HepG2 (cell line): ENCODE data around the gene RNF123. TPM values are rescaled to one million over a fixed set of nuclear protein-coding genes. Genes with fewer than 3 reads are reported as not detected.
A peak's percentile ranks its signal among the peaks of the same experiment; 100 is the strongest.

Experiments
- ASH2L ChIP-seq: fragments of 300-600, 200-600 bp; sonication (generic); IDR thresholded peaks from 2 replicates; pipeline ENCODE4 v1.7.0; 2017; ENCODE audit warnings: low read depth, mild to moderate bottlenecking, moderate library complexity, mixed read lengths, low read length; ENCODE audit not compliant: insufficient read length
- GTF3A ChIP-seq: sonication (generic); formaldehyde crosslinking; conservative IDR thresholded peaks from 2 replicates; pipeline ENCODE4 v1.4.0; 2020; ENCODE audit warnings: mild to moderate bottlenecking, missing genetic modification reagents
- HNRNPL ChIP-seq: fragments of 200-400 bp; formaldehyde crosslinking; IDR thresholded peaks from 2 replicates; pipeline ENCODE4 v1.6.1; 2017; ENCODE audit warnings: mild to moderate bottlenecking, low read depth, low read length
- HOXA5 ChIP-seq: sonication (generic); formaldehyde crosslinking; IDR thresholded peaks from 2 replicates; pipeline ENCODE4 v1.4.0; 2020; ENCODE audit warnings: missing genetic modification reagents
- NR2C2 ChIP-seq: sonication (generic); formaldehyde crosslinking; IDR thresholded peaks from 2 replicates; pipeline ENCODE4 v1.4.0; 2020; ENCODE audit warnings: missing genetic modification reagents, mild to moderate bottlenecking, moderate library complexity, borderline replicate concordance
- POLR2A ChIP-seq, 2 experiments: IDR thresholded peaks; 2 replicates each; pipeline ENCODE4 v1.6.1; 2011; ENCODE audit warnings: low read depth in 2 of 2, low read length in 2 of 2, mild to moderate bottlenecking in 1 of 2, moderate library complexity in 1 of 2; ENCODE audit not compliant: insufficient read depth in 1 of 2
- ZBTB4 ChIP-seq: sonication (generic); formaldehyde crosslinking; IDR thresholded peaks from 2 replicates; pipeline ENCODE4 v1.4.0; 2020; ENCODE audit warnings: missing genetic modification reagents, mild to moderate bottlenecking, borderline replicate concordance
- ZNF24 ChIP-seq: fragments of 450-650 bp; IDR thresholded peaks from 2 replicates; pipeline ENCODE4 v1.6.1; 2017; ENCODE audit warnings: antibody characterized with exemption, mild to moderate bottlenecking
- ZNF329 ChIP-seq: sonication (generic); formaldehyde crosslinking; IDR thresholded peaks from 2 replicates; pipeline ENCODE4 v1.9.0; 2021; ENCODE audit warnings: low read depth, mild to moderate bottlenecking, missing genetic modification reagents
- ZNF33B ChIP-seq: sonication (generic); formaldehyde crosslinking; IDR thresholded peaks from 2 replicates; pipeline ENCODE4 v1.5.1; 2020; ENCODE audit warnings: mild to moderate bottlenecking, missing genetic modification reagents
- ZNF709 ChIP-seq: sonication (generic); formaldehyde crosslinking; IDR thresholded peaks from 2 replicates; pipeline ENCODE4 v1.5.0; 2020; ENCODE audit warnings: mild to moderate bottlenecking, missing genetic modification reagents
- ZNF883 ChIP-seq: sonication (generic); formaldehyde crosslinking; IDR thresholded peaks from 2 replicates; pipeline ENCODE4 v1.5.1; 2020; ENCODE audit warnings: mild to moderate bottlenecking, missing genetic modification reagents; ENCODE audit errors: not compliant biosample characterization
- polyA plus RNA-seq, 8 experiments: library from polyadenylated mRNA; depleted of rRNA in 3 of 8; stranded (reverse) in 7 of 8; unstranded in 1 of 8; fragments of >200 nt; fragmentation: Illumina TruSeq in 4 of 8; extraction: Trizol in 4 of 8; gene quantifications; 2 replicates each; pipeline versions ENCODE4 v1.2.1 to v1.2.3, GENCODE V29; 2011 to 2016; ENCODE audit warnings: low read depth in 4 of 8, missing spikeins in 1 of 8, mixed read lengths in 1 of 8; ENCODE audit not compliant: insufficient read depth in 1 of 8
- total RNA-seq, 5 experiments: library from RNA; depleted of rRNA; stranded (reverse); fragments of >200 nt; fragmentation: Illumina TruSeq; extraction: Trizol; gene quantifications; 2 replicates each; pipeline ENCODE4 v1.2.3, GENCODE V29; 2016; ENCODE audit warnings: low read depth in 1 of 5
- TF ChIP-seq, protein P1 (sequence below): sonication (generic); formaldehyde crosslinking; IDR thresholded peaks from 2 replicates; pipeline ENCODE4 v1.9.0; 2021; ENCODE audit warnings: mild to moderate bottlenecking, missing genetic modification reagents
- TF ChIP-seq, protein P2 (sequence below): sonication (generic); formaldehyde crosslinking; IDR thresholded peaks from 2 replicates; pipeline ENCODE4 v1.4.0; 2020; ENCODE audit warnings: missing genetic modification reagents

Gene RNF123
- total and polyA plus RNA-seq, 2 of the 13 experiments (the other 11 are each of a cell fraction or from before 2014, with no cell fraction given) = 29.9 to 82.2 TPM

DNA sequence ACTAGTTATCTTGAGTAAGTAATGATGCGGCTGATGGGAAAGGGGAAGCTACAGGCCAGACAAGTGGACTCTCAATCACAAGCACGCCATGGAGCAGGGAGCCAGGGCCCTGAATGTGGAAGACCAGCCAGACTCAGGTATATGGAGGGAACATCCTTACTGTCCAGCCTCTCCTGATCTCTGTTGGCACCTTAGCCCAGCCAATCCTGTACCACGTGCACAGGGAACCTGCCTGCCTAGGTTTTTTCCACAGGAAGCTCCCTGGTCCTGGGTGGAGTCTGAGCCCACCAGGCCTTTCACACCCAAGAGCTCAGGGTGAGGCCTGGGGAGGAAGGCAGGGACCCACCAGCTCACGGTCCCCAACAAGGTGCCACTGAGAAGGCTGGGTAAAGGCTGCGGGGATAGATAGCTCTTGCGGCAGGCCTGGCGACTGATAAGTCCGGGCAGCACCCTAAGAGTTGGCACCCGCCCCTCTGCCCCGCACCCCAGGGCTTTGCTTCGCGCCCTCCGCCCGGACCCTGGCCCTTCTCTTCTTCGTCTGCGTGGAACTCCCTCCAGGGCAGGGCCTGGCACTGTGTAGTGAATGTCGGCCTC lies 16.1 kb upstream of the RNF123 start (continued):
- TF ChIP-seq ZNF883 = peak; percentile 22
- TF ChIP-seq GTF3A (CRISPR knock-in tag) = no peak
- no peak for TF ChIP-seq ASH2L
- TF ChIP-seq ZNF24 = no peak
- no peak for TF ChIP-seq NR2C2 (CRISPR knock-in tag)
- TF ChIP-seq POLR2A (IDR thresholded peaks at IDR 0.05; ENCODE audit: insufficient read depth in 1 of 2, low read depth in 2 of 2, low read length in 2 of 2) = peak in 1 of 2 experiments; percentile 79; a peak in 1 of 4 replicates
- no peak for TF ChIP-seq ZBTB4 (CRISPR knock-in tag)
- peak; percentile 68 for TF ChIP-seq HNRNPL
- TF ChIP-seq, protein P1, sequence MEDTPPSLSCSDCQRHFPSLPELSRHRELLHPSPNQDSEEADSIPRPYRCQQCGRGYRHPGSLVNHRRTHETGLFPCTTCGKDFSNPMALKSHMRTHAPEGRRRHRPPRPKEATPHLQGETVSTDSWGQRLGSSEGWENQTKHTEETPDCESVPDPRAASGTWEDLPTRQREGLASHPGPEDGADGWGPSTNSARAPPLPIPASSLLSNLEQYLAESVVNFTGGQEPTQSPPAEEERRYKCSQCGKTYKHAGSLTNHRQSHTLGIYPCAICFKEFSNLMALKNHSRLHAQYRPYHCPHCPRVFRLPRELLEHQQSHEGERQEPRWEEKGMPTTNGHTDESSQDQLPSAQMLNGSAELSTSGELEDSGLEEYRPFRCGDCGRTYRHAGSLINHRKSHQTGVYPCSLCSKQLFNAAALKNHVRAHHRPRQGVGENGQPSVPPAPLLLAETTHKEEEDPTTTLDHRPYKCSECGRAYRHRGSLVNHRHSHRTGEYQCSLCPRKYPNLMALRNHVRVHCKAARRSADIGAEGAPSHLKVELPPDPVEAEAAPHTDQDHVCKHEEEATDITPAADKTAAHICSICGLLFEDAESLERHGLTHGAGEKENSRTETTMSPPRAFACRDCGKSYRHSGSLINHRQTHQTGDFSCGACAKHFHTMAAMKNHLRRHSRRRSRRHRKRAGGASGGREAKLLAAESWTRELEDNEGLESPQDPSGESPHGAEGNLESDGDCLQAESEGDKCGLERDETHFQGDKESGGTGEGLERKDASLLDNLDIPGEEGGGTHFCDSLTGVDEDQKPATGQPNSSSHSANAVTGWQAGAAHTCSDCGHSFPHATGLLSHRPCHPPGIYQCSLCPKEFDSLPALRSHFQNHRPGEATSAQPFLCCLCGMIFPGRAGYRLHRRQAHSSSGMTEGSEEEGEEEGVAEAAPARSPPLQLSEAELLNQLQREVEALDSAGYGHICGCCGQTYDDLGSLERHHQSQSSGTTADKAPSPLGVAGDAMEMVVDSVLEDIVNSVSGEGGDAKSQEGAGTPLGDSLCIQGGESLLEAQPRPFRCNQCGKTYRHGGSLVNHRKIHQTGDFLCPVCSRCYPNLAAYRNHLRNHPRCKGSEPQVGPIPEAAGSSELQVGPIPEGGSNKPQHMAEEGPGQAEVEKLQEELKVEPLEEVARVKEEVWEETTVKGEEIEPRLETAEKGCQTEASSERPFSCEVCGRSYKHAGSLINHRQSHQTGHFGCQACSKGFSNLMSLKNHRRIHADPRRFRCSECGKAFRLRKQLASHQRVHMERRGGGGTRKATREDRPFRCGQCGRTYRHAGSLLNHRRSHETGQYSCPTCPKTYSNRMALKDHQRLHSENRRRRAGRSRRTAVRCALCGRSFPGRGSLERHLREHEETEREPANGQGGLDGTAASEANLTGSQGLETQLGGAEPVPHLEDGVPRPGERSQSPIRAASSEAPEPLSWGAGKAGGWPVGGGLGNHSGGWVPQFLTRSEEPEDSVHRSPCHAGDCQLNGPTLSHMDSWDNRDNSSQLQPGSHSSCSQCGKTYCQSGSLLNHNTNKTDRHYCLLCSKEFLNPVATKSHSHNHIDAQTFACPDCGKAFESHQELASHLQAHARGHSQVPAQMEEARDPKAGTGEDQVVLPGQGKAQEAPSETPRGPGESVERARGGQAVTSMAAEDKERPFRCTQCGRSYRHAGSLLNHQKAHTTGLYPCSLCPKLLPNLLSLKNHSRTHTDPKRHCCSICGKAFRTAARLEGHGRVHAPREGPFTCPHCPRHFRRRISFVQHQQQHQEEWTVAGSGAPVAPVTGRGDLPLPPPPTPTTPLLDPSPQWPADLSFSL (CRISPR knock-in tag) = no peak
- no peak for TF ChIP-seq ZNF329 (CRISPR knock-in tag)
- TF ChIP-seq ZNF33B (CRISPR knock-in tag) = no peak
- TF ChIP-seq, protein P2, sequence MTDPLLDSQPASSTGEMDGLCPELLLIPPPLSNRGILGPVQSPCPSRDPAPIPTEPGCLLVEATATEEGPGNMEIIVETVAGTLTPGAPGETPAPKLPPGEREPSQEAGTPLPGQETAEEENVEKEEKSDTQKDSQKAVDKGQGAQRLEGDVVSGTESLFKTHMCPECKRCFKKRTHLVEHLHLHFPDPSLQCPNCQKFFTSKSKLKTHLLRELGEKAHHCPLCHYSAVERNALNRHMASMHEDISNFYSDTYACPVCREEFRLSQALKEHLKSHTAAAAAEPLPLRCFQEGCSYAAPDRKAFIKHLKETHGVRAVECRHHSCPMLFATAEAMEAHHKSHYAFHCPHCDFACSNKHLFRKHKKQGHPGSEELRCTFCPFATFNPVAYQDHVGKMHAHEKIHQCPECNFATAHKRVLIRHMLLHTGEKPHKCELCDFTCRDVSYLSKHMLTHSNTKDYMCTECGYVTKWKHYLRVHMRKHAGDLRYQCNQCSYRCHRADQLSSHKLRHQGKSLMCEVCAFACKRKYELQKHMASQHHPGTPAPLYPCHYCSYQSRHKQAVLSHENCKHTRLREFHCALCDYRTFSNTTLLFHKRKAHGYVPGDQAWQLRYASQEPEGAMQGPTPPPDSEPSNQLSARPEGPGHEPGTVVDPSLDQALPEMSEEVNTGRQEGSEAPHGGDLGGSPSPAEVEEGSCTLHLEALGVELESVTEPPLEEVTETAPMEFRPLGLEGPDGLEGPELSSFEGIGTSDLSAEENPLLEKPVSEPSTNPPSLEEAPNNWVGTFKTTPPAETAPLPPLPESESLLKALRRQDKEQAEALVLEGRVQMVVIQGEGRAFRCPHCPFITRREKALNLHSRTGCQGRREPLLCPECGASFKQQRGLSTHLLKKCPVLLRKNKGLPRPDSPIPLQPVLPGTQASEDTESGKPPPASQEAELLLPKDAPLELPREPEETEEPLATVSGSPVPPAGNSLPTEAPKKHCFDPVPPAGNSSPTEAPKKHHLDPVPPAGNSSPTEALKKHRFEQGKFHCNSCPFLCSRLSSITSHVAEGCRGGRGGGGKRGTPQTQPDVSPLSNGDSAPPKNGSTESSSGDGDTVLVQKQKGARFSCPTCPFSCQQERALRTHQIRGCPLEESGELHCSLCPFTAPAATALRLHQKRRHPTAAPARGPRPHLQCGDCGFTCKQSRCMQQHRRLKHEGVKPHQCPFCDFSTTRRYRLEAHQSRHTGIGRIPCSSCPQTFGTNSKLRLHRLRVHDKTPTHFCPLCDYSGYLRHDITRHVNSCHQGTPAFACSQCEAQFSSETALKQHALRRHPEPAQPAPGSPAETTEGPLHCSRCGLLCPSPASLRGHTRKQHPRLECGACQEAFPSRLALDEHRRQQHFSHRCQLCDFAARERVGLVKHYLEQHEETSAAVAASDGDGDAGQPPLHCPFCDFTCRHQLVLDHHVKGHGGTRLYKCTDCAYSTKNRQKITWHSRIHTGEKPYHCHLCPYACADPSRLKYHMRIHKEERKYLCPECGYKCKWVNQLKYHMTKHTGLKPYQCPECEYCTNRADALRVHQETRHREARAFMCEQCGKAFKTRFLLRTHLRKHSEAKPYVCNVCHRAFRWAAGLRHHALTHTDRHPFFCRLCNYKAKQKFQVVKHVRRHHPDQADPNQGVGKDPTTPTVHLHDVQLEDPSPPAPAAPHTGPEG = no peak; the same call in 1 of the 2 replicates
- TF ChIP-seq ZNF709 (CRISPR knock-in tag) = no peak
- peak; percentile 75 for TF ChIP-seq HOXA5 (CRISPR knock-in tag)
